Left kidney (tissue), 2 donors: Measurements from ENCODE around the gene BCKDK. TPM values are rescaled to one million over a fixed set of nuclear protein-coding genes. Genes with fewer than 3 reads are reported as not detected.
"Not testable (repeated sequence)": the region's sequence is repeated elsewhere in the genome, so short reads cannot be mapped to it uniquely, and the experiment has no call there.

ENCODE experiments used
- DNase-seq: peaks from one replicate; pipeline ENCODE4 v3.0.0-alpha.2; 2013
- polyA plus RNA-seq: library from polyadenylated mRNA; unstranded; fragments of 120-200 nt; gene quantifications from one replicate; pipeline ENCODE4 v1.2.1, GENCODE V29; 2013; ENCODE audit not compliant: insufficient read length

The BCKDK gene
- polyA plus RNA-seq, 1 donor = 33.6 TPM

DNA sequence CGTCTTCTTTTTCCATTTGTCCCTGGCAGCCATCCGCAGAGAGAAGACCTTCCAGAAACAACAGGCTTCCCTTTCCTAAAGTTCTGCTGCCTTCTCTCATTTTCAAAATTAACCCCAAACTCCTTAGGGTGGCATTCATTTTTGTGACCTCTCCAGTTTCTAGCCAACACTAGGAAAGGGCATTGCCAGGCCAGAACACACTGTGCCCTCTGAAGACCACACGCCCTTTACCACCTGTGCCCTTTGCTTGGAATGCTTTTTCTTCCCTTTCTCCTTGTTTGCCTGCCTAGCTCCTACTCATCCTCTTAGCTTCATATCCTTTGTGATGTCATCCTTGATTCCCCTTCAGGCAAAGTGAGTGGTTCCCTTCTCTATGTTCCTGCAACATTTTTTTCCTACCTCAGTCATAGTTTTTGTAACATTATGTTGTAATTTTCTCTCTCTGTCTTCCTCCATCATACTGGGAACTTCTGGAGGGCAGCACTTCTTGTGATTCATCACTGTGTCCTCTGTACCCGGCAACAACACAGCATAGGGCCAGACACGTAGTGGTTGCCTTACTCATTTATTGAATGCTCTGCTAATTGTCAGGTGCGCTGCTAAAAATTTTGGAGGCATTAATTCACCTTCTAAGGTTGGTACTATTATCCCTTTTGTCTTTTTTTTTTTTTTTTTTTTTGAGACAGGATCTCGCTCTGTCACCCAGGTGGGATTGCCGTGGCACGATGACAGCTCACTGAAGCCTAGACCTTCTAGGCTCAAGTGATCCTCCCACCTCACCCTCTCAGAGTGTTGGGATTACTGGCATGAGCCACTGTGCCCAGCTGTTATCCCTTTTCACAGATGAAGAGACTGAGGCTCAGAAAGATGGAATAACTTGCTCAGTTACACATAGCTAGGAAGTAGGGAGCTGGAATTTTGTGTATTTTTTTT, 10.3 kb downstream of the BCKDK start:
- no peak for DNase-seq

DNA sequence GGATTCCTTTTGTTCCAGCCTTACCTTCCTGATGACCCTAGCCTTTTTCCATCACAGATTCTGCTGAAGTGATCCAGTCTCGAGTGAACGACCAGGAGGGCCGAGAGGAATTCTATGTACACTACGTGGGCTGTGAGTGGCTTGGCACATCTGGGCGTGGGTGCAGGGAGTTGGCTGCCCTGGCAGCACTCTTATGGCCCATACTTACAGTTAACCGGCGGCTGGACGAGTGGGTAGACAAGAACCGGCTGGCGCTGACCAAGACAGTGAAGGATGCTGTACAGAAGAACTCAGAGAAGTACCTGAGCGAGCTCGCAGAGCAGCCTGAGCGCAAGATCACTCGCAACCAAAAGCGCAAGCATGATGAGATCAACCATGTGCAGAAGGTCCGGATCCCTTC, 11.9 kb downstream of the BCKDK start:
- DNase-seq = no peak

- no peak for DNase-seq
Measured at GRCh38 chr16:31125844-31126243, 17.7 kb downstream of the BCKDK start.

- no peak for DNase-seq
Measured at GRCh38 chr16:31127182-31127581, 19.0 kb downstream of the BCKDK start.

GRCh38 chr16:31128711-31129567, 20.8 kb downstream of the BCKDK start:
- DNase-seq = no peak

GRCh38 chr16:31129568-31130335, 21.6 kb downstream of the BCKDK start:
- DNase-seq = no peak

GRCh38 chr16:31130336-31130891, 22.2 kb downstream of the BCKDK start:
- no peak for DNase-seq

GRCh38 chr16:31130899-31131298, 22.7 kb downstream of the BCKDK start:
- no peak for DNase-seq

- no peak for DNase-seq
Measured at GRCh38 chr16:31131416-31131815, 23.2 kb downstream of the BCKDK start.

- no peak for DNase-seq
Measured at GRCh38 chr16:31131841-31132271, 23.7 kb downstream of the BCKDK start.

- DNase-seq = no peak
Measured at GRCh38 chr16:31132303-31132979, 24.3 kb downstream of the BCKDK start.

- no peak for DNase-seq
Measured at GRCh38 chr16:31133046-31133501, 24.9 kb downstream of the BCKDK start.

- no peak for DNase-seq
Measured at GRCh38 chr16:31134091-31134571, 25.9 kb downstream of the BCKDK start.

GRCh38 chr16:31134625-31135534, 26.7 kb downstream of the BCKDK start:
- DNase-seq = no peak

- no peak for DNase-seq
Measured at GRCh38 chr16:31135535-31136286, 27.5 kb downstream of the BCKDK start, which contains the start of gene PRSS8. PRSS8 (minus strand) TSS chr16:31135727; CDS start chr16:31135498, 229 bp downstream.

DNA sequence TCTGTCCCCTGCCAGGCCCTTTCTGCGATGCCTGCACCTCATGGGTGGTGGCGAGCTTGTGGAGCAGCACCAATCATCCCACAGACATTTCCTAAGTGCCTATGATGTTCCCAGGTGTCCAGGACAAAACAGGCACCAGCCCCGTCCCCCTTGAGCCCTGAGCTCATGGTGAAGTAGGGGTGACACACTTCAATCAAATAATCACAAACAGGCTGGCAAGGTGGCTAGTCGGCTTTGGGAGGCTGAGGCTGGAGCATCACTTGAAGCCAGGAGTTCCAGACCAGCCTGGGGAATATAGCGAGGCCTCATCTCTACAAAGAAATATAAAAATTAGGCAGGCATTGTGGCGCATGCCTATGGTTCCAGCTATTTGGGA, 28.1 kb downstream of the BCKDK start:
- no peak for DNase-seq

DNA sequence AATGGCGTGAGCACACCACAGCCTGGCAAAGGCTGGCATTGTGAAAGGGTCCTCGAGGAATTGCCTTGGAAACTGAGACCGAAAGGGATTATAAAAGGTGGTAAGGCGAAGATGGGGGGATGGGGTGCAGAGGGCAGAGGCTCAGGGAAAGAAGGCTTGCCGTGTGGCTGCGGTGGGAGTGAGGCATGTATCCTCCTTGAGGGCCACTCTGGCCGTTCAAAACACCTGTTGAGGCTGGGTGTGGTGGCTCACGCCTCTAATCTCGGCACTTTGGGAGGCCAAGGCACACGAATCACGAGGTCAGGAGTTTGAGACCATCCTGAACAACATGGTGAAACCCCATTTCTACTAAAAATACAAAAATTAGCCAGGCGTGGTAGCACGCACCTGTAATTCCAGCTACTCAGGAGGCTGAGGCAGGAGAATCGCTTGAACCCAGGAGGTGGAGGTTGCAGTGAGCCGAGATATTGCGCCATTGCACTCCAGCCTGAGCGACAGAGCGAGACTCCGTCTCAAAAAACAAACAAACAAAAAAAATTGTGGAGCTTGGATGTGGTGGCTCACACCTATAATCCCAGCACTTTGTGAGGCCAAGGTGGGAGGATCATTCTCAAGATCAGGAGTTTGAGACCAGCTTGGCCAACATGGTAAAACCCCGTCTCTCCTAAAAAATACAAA, 28.8 kb downstream of the BCKDK start:
- not testable (repeated sequence) for DNase-seq
